ENCODE measurements around the gene RBMS2.

GRCh38 chr12:56528846-56529245 is 7.2 kb downstream of the RBMS2 start:
- TF ChIP-seq REST (IDR thresholded peaks at IDR 0.05; ENCODE audit: low read depth) = no peak
- no peak for TF ChIP-seq CTCF (IDR thresholded peaks at IDR 0.05 in 2 of 3, conservative IDR thresholded peaks at IDR 0.05 in 1 of 3; ENCODE audit: borderline replicate concordance in 1 of 3, insufficient read depth in 1 of 3, low read depth in 2 of 3, low read length in 2 of 3)
- no peak for TF ChIP-seq TCF7L2 (IDR thresholded peaks at IDR 0.05; ENCODE audit: borderline replicate concordance, extremely low read depth, insufficient read depth, insufficient read length)
- TF ChIP-seq EZH2phosphoT487 (IDR thresholded peaks at IDR 0.05; ENCODE audit: borderline replicate concordance) = no peak
- TF ChIP-seq YY1 (IDR thresholded peaks at IDR 0.05; ENCODE audit: extremely low read depth, insufficient replicate concordance, low read depth, low read length) = no peak
